GM12878 (cell line): Measurements from ENCODE around the gene BMI1. TPM values are rescaled to one million over a fixed set of nuclear protein-coding genes. Genes with fewer than 3 reads are reported as not detected.

ENCODE experiments used
- ATAC-seq: fragments of 200-7000 bp; cut with Tn5 transposase; 3 replicates; pipeline ENCODE4 v1.9.1; 2020; ENCODE audit warnings: mild to moderate bottlenecking, moderate library complexity
- BruUV-seq: library from RNA; stranded (reverse); fragments of 400-500 nt; replicated peaks from 2 replicates; lab custom pipeline; 2021; lab: Mats Ljungman, UMichigan
- CTCF ChIA-PET: fragments of 300-600 bp; sonication (Branson Sonifier 250); formaldehyde crosslinking; extraction: SDS; loops from one replicate; lab custom pipeline; 2021; ENCODE audit warnings: inconsistent platforms; lab: Yijun Ruan, JAX
- POLR2A ChIA-PET: fragments of 350-600 bp; formaldehyde crosslinking; extraction: SDS; loops from one replicate; lab custom pipeline; 2021; ENCODE audit warnings: inconsistent platforms; lab: Charles Lee
- RAD21 ChIA-PET: fragments of 300-600 bp; sonication (Branson Sonifier 250); formaldehyde crosslinking; loops from one replicate; lab custom pipeline; 2023; ENCODE audit warnings: antibody characterized with exemption; ENCODE audit not compliant: unreplicated experiment; lab: Charles Lee
- SMC1A ChIA-PET: fragments of 300-600 bp; sonication (Branson Sonifier 250); formaldehyde crosslinking; loops from one replicate; lab custom pipeline; 2023; ENCODE audit not compliant: unreplicated experiment, uncharacterized antibody; lab: Charles Lee
- DNase-seq: peaks from one replicate; pipeline ENCODE4 v3.0.0-alpha.2; 2011; ENCODE audit warnings: low read depth, low spot score
- FAIRE-seq: peaks from 3 replicates; lab custom pipeline; 2011; peaks lifted over from hg19 to GRCh38; lab: Jason Lieb, UNC
- H2AFZ ChIP-seq: 2 replicates; pipeline ENCODE4 v1.6.0; 2011; ENCODE audit warnings: low read depth, low read length, control low read depth; ENCODE audit not compliant: control insufficient read depth
- H3K27ac ChIP-seq: 2 replicates; pipeline ENCODE4 v1.5.1; 2011; ENCODE audit warnings: control low read depth; ENCODE audit not compliant: control insufficient read depth, insufficient read depth
- H3K27me3 ChIP-seq, 2 experiments: replicated peaks in 1 of 2; 2 replicates each; pipeline versions ENCODE4 v1.6.0 to v1.6.1; 2011; ENCODE audit warnings: low read length in 1 of 2; ENCODE audit not compliant: control insufficient read depth in 2 of 2, insufficient read depth in 2 of 2
- H3K36me3 ChIP-seq, 2 experiments: 2 replicates each; pipeline ENCODE4 v1.5.1; 2011; ENCODE audit warnings: low read length in 1 of 2; ENCODE audit not compliant: control insufficient read depth in 2 of 2, insufficient read depth in 2 of 2
- H3K4me1 ChIP-seq: 2 replicates; pipeline ENCODE4 v1.6.1; 2011; ENCODE audit warnings: mild to moderate bottlenecking, low read length, moderate library complexity, mixed read lengths; ENCODE audit not compliant: control insufficient read depth, insufficient read depth
- H3K4me2 ChIP-seq: 2 replicates; pipeline ENCODE4 v1.6.0; 2011; ENCODE audit warnings: control low read depth; ENCODE audit not compliant: control insufficient read depth, insufficient read depth
- H3K4me3 ChIP-seq: fragments of 200-600 bp; sonication (generic); 2 replicates; pipeline ENCODE4 v1.5.1; 2016
- H3K79me2 ChIP-seq: 2 replicates; pipeline ENCODE4 v1.6.0; 2011; ENCODE audit warnings: low read length; ENCODE audit not compliant: control insufficient read depth, insufficient read depth
- H3K9ac ChIP-seq: 2 replicates; pipeline ENCODE4 v1.8.0; 2011; ENCODE audit warnings: low read length, control low read depth, mixed read lengths; ENCODE audit not compliant: control insufficient read depth, insufficient read depth
- H3K9me3 ChIP-seq: replicated peaks from 3 replicates; pipeline ENCODE4 v1.5.1; 2011; ENCODE audit warnings: mild to moderate bottlenecking, low read length; ENCODE audit not compliant: control insufficient read depth, insufficient read depth
- H4K20me1 ChIP-seq: 2 replicates; pipeline ENCODE4 v1.6.0; 2011; ENCODE audit not compliant: control insufficient read depth, insufficient read depth
- DPF2 ChIP-seq: fragments of 450-650 bp; IDR thresholded peaks from 2 replicates; pipeline ENCODE4 v1.6.1; 2017; ENCODE audit warnings: mild to moderate bottlenecking
- LARP7 ChIP-seq: fragments of 450-650 bp; IDR thresholded peaks from 2 replicates; pipeline ENCODE4 v1.6.1; 2017; ENCODE audit warnings: mild to moderate bottlenecking
- POLR2AphosphoS2 ChIP-seq: IDR thresholded peaks from 2 replicates; pipeline ENCODE4 v1.6.1; 2011; ENCODE audit warnings: low read depth, mild to moderate bottlenecking, low read length, improper control_type of control experiment, moderate library complexity
- WGBS: methylation state at CpG from one replicate; pipeline ENCODE4 v1.1.6; 2016; ENCODE audit warnings: low lambda C conversion rate; ENCODE audit not compliant: insufficient replicate concordance, insufficient coverage; ENCODE audit errors: missing lambda C conversion rate; 5-methylcytosine and 5-hydroxymethylcytosine counted together
- in situ Hi-C: fragments of 300-500 bp; cut with MboI; formaldehyde crosslinking; loops from 9 replicates; pipeline ENCODE4 v1.14.3; 2018; ENCODE audit warnings: mixed read lengths
- intact Hi-C: fragments of 100-400 bp; cut with micrococcal nuclease; formaldehyde crosslinking; loops from one replicate; pipeline ENCODE4 v1.14.2; 2022; ENCODE audit not compliant: unreplicated experiment
- polyA plus RNA-seq, 11 experiments: library from polyadenylated mRNA; depleted of rRNA in 4 of 11; unstranded in 6 of 11; stranded (reverse) in 5 of 11; fragments of >200 nt; fragmentation: Nextera tagmentation in 4 of 11; fragmentation: Illumina TruSeq in 1 of 11; extraction: Ambion mirVana in 4 of 11; extraction: Trizol in 1 of 11; gene quantifications; 1 replicate in 1 of 11; 2 replicates in 10 of 11; pipeline versions ENCODE4 v1.2.1 to v1.2.3, GENCODE V29; 2011 to 2016; ENCODE audit warnings: inconsistent platforms in 2 of 11, missing spikeins in 2 of 11, low read depth in 1 of 11
- total RNA-seq, 4 experiments: library from RNA; depleted of rRNA in 3 of 4; stranded (reverse); fragments of >200 nt in 3 of 4; fragmentation: Illumina TruSeq in 1 of 4; extraction: Trizol in 1 of 4; gene quantifications; 2 replicates each; pipeline versions ENCODE4 v1.2.1 to v1.2.3, GENCODE V29; 2013 to 2021

The BMI1 gene
- total and polyA plus RNA-seq, 10 of the 15 experiments (the other 5 are each of a cell fraction or from before 2014, with no cell fraction given), result 8.0 to 49.7 (median 25.8) TPM

DNA sequence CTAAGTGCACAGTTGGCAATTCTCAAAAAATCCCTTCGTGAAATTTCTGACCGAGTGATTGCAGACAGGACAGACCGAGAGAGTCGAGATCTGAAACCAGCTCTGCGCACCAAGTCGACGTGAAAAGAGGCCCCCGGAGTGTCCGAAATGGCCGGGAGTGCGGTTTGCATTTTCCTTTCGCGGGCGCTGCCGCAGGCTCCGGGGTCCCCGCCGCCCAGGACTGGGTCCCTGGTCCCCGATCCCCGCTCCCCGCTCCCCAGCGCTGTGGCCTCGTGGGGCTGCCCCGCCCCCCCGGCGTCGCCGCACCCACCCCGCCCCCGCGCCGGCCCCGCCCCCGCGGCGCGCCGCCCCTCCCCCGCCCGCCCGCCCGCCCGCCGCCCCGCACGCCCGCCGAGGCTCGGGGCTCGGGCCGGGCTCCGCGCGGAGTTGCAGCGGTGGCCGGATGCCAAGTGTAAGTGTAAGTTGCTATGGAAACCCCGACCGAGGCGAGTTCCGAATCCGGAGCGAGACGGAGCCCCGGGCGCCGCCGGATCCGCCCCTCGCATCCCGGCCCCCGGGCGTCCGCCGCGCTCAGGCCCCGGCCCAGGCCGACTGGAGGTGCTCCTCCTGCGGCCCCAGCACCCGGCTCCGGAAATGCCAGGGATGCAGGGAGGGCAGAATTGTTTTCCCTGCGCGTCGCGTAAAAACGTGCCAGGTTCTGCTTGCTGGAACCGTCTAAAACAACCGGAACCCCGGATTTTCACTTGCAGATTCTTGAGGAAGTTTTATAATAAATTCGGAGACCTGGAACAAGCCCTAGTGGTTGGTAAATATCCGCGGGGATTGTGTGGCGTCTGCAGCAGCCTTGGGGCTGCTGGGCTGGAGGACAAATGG, 4.6 kb downstream of the BMI1 start (continued):
- 0 out of 2 replicates have a peak, but pooled peaks have one; percentile 41 for TF ChIP-seq DPF2

DNA sequence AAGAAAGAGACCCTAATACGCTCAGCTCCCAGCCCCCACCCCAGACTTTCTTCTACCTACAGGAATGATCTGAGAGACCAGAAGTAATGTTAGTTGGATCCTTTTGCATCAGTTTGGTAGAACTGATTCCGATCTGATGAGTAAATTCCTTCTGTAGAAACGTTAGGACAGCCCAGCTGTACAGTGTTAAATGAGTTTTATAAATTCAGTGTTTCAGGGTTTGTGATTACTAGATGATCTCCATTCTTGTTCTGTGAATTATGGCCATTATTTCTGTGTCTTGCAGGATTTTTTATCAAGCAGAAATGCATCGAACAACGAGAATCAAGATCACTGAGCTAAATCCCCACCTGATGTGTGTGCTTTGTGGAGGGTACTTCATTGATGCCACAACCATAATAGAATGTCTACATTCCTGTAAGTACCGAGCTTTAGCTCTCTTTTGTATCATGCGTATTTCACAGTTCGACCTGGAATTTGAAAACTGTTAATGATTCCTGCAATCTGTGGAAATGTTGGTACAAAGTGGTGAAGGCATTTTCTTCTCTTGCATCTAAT, 5.3 kb downstream of the BMI1 start:
- H3K4me2 ChIP-seq, result peak overlapping the region; percentile 80
- RAD21 ChIA-PET, result interaction anchor here (1.2 kb wide), 1 partner anchor 14 kb away, joined by 5 read pairs; no protein-coding TSS in a partner anchor
- H3K27ac ChIP-seq, result no peak overlapping the region
- POLR2A ChIA-PET, result interaction anchor here (0.7 kb wide), 1 partner anchor 13 kb away, joined by 3 read pairs; no protein-coding TSS in a partner anchor
- peaks cover 2% of the 10 kb centered on the region; the same call in 1 of the 2 replicates for H4K20me1 ChIP-seq
- in situ Hi-C loops (no loop called here), intact Hi-C loops (no loop called here)
- no peak for TF ChIP-seq POLR2AphosphoS2
- TF ChIP-seq LARP7, result 0 out of 2 replicates have a peak, but pooled peaks have one; percentile 1
- H3K79me2 ChIP-seq, result peaks cover 3% of the 10 kb centered on the region
- H3K9ac ChIP-seq, result peak overlapping the region; percentile 43; the same call in 1 of the 2 replicates
- CTCF ChIA-PET, result interaction anchor here (1.3 kb wide), 1 partner anchor 332 kb away, joined by 4 read pairs; no protein-coding TSS in a partner anchor
- peaks cover 2 to 13% of the 10 kb centered on the region in 2 experiments; a peak in 3 of 4 replicates for H3K36me3 ChIP-seq
- no TSS peak for BruUV-seq
- peak overlapping the region; percentile 49 for H2AFZ ChIP-seq
- FAIRE-seq, result no peak
- ATAC-seq, result no peak
- peaks cover 9% of the 10 kb centered on the region for H3K4me1 ChIP-seq
- peak overlapping the region; percentile 73 for H3K4me3 ChIP-seq
- WGBS, result 71% methylated on average over 8 of the region's 8 CpGs
- H3K27me3 ChIP-seq, result peaks cover 3 to 14% of the 10 kb centered on the region in 2 experiments
- no peak for DNase-seq
- SMC1A ChIA-PET, result interaction anchor here (0.8 to 1.6 kb wide), 4 partner anchors 14 to 93 kb away, joined by 3 to 4 read pairs (median 3); no protein-coding TSS in a partner anchor
- H3K9me3 ChIP-seq, result peaks cover 2% of the 10 kb centered on the region; the same call in 2 of the 3 replicates
